ENCODE results near the gene AGPAT4.
A peak's percentile ranks its signal among the peaks of the same experiment; 100 is the strongest.
"Not testable (repeated sequence)": the region's sequence is repeated elsewhere in the genome, so short reads cannot be mapped to it uniquely, and the experiment has no call there.

The AGPAT4 gene, protein sequence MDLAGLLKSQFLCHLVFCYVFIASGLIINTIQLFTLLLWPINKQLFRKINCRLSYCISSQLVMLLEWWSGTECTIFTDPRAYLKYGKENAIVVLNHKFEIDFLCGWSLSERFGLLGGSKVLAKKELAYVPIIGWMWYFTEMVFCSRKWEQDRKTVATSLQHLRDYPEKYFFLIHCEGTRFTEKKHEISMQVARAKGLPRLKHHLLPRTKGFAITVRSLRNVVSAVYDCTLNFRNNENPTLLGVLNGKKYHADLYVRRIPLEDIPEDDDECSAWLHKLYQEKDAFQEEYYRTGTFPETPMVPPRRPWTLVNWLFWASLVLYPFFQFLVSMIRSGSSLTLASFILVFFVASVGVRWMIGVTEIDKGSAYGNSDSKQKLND

DNA sequence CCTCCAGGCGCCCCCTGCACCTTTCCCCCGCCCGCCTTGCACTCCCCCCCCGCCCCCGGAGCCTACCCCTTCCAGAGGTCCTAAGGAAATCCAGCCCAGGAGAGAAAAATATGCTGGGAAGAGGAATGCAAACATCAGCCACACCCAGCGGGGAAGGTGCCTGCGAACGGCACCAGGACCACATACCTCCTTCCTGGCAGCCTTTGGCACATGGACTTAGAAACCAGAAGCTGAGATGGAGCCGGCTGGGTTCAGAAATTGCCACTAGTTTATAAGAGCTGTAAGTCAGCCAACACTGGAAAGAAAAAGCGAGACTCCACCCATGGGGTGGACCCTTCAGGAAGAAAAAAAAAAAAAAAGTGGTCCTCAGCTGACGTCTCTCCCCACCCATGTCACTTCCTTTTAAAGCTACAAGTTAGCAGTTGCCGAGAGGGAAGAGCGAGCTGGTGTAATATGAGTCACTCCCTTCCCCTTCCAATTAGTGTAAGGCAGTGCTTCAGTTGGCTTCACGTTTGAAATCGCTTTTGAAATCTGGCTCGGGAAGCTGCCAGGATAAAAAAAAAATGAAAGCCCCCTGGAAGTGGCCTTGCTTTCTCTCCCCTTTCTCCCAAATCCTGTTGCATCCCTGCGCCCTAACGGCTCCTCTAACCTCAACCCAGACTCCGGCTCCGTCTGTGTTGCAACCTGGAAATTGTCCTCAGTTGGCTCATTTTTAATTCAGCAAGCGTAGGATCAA, at the start of gene AGPAT4:
TSS of gene AGPAT4 (minus strand) at position 310 of the 736 bp plus-strand sequence. CDS start 41,848 bp downstream, outside the sequence.
- FAIRE-seq, result peak; percentile 98

GRCh38 chr6:161319231-161319630, 45.4 kb upstream of the AGPAT4 start:
- no peak for FAIRE-seq

- no peak for FAIRE-seq
Measured at GRCh38 chr6:161318456-161318855, 44.6 kb upstream of the AGPAT4 start.

DNA sequence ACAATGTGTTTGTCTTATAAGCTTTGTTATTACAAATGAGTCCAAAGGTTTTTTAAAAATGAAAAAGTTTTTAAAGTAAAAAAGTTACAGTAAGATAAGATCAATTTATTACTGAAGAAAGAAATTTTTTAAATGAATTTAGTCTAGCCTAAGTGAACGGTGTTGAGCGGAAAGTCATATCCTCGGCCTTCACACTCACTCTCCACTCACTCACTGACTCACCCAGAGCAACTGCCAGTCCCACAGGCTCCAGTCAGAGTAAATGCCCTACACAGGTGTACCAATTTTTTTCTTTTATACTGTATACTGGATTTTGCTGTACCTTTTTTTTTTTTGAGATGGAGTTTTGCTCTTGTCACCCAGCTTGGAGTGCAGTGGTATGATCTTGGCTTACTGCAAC, 42.7 kb upstream of the AGPAT4 start:
- FAIRE-seq, result no peak

DNA sequence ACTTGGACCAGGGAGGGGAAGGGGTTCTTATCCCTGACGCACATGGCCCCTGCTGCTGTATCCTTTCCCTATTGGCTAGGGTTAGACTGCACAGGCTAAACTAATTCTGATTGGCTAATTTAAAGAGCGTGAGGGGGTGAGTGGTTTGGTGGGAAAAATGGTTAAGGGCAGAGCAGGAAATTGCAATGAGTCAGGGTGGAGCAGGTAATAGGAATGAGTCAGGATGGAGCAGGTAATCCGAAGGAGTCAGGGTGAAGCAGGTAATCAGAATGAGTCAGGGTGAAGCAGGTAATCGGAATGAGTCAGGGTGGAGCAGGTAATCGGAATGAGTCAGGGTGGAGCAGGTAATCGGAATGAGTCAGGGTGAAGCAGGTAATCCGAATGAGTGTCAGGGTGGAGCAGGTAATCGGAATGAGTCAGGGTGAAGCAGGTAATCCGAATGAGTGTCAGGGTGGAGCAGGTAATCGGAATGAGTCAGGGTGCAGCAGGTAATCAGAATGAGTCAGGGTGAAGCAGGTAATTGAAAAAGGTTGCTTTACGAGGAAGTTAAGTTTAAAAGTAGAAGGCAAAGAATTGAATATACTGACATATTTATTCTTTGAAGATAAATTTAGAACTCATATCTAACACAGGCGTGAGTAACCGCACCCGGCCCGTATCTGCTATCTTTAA, 41.5 kb upstream of the AGPAT4 start:
- not testable (repeated sequence) for FAIRE-seq

GRCh38 chr6:161314541-161315245, 40.8 kb upstream of the AGPAT4 start:
- FAIRE-seq, result not testable (repeated sequence)

GRCh38 chr6:161313940-161314509, 40.2 kb upstream of the AGPAT4 start:
- no peak for FAIRE-seq

DNA sequence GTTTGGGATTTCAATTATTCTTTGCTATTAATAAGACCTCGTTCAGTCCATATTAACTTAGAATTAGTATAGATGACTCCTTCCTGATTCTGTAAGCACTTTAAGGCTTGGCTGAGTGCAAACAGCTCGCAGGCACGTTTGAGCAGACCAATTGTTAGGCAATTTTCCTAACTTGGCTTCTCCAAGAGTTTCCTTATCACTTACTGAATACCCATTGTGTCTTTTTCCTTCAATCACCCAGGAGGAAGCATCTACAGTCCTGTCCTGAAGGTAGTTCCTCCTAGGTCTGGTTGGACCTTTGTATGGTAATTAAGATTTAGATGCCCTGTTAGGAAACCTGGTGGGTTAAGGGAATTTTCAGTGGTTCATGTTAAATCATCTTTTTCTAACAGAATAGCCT, 39.6 kb upstream of the AGPAT4 start:
- not testable (repeated sequence) for FAIRE-seq

DNA sequence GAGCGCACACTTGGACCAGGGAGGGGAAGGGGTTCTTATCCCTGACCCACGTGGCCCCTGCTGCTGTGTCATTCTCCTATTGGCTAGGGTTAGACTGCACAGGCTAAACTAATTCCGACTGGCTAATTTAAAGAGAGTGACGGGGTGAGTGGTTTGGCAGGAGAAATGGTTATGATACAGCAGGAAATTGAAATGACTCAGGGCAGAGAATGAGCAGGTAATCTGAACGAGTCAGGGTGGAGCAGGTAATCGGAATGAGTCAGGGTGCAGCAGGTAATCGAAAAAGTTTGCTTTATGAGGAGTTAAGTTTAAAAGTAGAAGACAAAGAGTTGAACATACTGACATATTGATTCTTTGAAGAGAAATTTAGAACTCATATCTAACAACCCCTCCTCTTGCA, 35.9 kb upstream of the AGPAT4 start:
- FAIRE-seq, result not testable (repeated sequence)

DNA sequence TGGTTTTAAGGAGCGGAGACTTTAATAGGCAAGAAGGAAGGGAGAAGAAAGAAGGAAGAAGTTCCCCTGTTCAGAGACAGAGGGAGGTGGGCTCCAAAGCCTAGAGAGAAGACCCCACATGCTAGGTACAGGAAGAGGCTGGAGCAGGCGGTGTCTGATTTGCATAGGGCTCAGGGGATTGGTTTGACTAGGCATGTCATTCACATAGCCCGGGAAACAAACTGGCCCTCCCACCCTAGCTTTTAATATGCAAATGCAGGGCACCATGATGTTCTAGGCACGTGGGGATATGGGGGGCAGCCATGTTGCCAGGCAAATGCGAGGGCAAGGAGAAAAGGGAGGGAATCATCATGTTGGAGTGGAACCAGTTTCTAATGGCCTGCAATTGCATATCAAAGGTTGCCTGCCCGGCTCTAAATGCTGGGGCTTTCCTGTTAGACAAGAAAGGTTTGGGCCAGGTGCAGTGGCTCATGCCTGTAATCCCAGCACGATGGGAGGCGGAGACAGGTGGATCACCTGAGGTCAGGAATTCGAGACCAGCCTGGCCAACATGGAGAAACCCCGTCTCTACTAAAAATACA, 34.3 kb upstream of the AGPAT4 start:
- FAIRE-seq, result no peak

- FAIRE-seq, result no peak
Measured at GRCh38 chr6:161305860-161306259, 32.0 kb upstream of the AGPAT4 start.

DNA sequence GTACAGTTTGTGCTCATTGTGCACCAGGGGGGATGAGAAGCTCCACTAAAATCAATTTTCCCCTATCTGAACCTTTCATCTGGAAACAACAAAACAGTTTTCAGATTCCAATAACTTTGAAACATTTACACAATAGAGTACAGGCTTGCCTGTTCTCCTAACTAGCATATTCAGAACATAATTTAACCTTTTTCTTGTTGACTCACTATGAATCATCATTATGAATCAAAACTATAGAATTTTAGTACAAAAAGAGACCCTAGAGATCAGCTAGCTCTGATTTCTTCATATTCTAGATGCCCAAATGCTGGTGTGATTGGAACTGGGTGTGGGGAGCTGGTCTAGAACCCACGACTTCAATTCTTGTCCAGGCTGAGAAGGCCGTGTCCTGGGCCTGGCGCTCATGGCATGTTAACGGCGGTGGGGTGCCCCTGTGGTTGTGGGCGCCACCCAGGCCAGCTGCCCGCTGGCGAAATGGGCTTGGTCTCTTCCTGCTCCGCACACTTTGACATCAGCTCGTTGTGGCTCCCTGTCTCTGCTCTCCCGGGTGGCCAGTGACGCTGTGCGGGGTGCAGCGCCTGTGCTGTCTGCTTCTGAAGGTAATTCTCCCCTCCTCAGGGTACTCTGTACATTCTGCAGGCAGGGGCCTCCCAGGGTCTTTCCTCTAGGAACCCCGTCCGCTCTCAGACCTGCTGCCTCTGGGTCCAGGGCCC, 29.9 kb upstream of the AGPAT4 start:
- FAIRE-seq, result no peak

DNA sequence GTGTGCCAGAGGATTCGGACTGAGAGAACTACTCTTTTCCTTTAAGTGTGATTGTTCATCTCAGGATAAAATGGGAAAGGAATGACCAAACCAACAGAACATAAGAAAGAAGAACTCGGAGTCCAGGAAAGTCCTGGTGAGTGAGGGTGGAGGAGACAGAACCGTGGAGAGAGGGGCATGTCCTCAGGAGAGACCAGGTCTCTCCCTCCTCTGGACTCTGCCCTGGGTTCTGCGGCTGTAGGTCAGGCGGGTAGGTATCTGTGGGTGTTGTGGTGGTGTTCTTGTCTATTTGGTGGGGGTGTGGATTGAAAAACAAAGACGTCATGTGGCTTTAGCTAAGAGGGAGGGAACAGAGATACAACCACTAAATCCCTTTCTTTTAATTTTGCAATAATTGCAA, 29.1 kb upstream of the AGPAT4 start:
- no peak for FAIRE-seq

DNA sequence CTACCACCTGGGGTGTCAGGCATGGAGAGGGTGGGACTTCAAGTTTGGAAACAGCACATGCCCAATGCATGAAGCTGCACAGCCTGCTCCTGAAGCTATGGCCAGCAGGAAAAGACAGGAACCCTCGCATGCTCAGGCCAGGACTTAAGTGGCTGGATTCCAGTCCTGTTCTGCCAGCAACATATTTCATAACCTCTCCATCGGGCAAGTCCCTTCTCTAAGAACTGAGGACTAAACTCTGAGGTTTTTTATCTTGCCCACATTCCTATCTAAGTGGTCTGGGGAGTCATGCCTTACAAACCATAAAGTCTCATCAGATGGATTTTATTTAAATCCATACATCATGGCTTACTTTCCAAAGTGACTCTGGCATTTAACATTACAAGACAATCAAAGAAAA, 27.5 kb upstream of the AGPAT4 start:
- FAIRE-seq, result no peak

- no peak for FAIRE-seq
Measured at GRCh38 chr6:161300823-161301222, 27.0 kb upstream of the AGPAT4 start.

DNA sequence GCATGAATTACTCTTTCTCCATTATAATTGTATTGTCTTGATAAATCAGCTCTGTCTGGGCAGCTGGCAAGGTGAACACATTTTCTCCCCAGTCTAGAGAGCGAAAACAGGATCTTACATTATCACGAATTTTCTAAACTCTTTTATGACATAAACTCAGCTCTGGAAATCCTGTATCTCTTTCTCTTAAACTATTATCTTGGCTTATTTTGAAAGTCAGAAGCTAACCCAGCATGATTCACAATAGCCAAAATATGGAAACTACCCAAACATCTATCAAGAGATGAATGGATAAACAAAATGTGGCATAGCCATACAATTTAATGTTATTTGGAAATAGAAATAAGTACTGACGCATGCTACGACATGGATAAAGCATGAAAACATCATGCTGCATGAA, 25.9 kb upstream of the AGPAT4 start:
- no peak for FAIRE-seq

- no peak for FAIRE-seq
Measured at GRCh38 chr6:161295784-161296183, 21.9 kb upstream of the AGPAT4 start.

GRCh38 chr6:161292650-161293281, 18.9 kb upstream of the AGPAT4 start:
- no peak for FAIRE-seq

- no peak for FAIRE-seq
Measured at GRCh38 chr6:161292145-161292544, 18.3 kb upstream of the AGPAT4 start.

GRCh38 chr6:161290751-161291150, 16.9 kb upstream of the AGPAT4 start:
- no peak for FAIRE-seq

DNA sequence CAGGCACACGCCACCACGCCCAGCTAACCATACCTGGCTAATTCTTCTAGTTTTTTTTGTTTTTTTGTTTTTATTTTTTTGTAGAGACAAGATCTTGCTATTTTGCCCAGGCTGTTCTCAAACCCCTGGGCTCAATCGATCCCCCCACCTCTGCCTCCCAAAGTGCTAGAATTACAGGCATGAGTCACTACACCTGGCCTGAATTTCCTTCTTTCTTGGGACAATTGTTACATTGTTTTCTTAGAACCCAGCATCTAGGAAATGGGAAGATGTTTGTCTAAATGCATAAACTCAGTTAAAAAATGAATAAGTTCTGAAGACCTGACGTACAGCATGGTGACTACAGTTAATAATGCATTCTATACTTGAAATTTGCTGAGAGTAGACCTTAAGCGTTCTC, 10.8 kb upstream of the AGPAT4 start:
- FAIRE-seq, result no peak
